Measurements from ENCODE around the gene NDUFV1.

NDUFV1 gene

DNA sequence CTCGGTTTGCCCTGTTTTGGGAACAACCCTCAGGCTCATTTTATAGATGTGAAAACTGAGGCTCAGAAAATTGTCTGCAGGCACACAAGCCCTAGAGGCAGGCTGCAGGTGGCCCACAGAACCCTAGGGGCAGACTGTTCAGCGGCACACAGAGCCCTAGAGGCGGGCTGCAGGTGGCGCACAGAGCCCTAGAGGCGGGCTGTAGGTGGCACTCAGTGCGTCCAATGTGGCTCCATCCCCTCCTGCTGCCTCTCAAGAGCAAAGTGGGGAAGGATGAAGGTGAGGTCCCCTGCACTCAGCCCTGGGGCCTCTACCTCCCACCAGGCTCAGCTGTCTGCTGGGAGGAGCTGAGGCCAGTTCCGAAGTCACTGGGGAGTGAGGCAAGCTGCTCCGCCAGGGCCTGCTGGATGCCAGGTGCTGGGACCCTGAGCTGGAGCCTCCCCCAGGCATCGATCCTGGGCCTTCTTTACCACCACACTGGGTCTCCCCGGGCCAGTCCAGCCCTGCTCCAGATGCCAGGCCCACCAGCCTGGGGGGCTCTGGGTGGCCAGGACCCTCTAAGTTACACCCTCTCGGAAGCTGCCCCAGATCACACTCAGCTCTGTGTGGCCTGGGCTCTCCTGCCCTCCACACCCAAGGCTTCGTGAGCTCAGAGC is 41.5 kb downstream of the NDUFV1 start:
- peak overlapping the region; percentile 91 for H3K4me2 ChIP-seq (ENCODE audit: low read length)

DNA sequence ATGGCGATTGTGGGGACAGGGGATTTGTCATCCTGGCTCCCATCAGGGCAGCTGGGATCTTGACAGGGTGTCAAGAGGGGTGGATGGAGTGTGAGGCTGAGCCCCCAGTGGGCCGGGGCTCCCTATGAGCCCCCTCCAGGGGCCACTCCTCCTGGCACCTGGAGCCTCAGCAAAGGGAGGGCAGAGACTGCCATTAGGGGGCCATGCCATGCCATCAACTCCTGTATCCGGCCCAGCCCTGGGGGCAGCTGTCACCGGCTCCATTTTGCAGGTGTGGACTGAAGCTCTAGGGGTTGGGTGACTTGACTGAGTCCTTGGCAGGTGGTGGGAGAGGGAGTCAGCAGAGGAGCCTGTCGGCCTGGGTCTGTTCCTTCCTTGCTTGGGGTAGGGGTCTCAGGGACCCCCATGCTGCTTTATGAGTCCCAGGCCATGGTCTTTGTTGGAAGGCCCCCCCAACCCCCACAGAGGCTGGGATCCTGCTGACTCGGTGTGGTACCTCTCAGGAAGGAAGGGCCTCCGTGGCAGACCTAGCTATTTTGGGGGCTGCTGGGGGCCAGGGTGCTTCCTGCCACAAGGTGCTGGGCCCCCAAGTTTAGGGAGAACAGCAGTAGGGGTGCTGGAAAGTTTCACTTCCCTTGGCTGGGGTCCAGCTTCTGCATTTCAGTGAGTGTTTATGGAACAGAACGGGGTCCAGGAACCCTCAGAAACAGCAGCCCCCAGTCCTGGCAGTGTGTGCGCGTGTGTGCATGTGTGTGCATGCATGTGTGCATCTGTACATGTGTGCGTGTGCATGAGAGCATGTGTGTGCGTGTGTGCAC is 42.3 kb downstream of the NDUFV1 start:
- no peaks in the 10 kb centered on the region for H4K20me1 ChIP-seq (ENCODE audit: control insufficient read depth, insufficient read depth, low read depth, low read length)
- peaks cover 7% of the 10 kb centered on the region; the same call in 1 of the 2 replicates for H3K9me3 ChIP-seq (ENCODE audit: control insufficient read depth, insufficient read depth, low read length)
- H3K27ac ChIP-seq (ENCODE audit: low read depth, low read length): peak overlapping the region; percentile 99
- no peak for TF ChIP-seq EZH2phosphoT487 (IDR thresholded peaks at IDR 0.05; ENCODE audit: borderline replicate concordance, low read length)
- no peak for TF ChIP-seq CTCF (IDR thresholded peaks at IDR 0.05; ENCODE audit: low read depth, low read length, poor library complexity, severe bottlenecking)
- H3K27me3 ChIP-seq (ENCODE audit: control insufficient read depth, low read length): no peaks in the 10 kb centered on the region
- H3K4me1 ChIP-seq (ENCODE audit: control insufficient read depth, low read length): peaks cover 89% of the 10 kb centered on the region
- no peaks in the 10 kb centered on the region for H3K9me2 ChIP-seq (replicated peaks; ENCODE audit: control insufficient read depth, low read length)
- peak overlapping the region; percentile 86 for H3K4me3 ChIP-seq (ENCODE audit: low read length)
- H3K79me2 ChIP-seq (ENCODE audit: control insufficient read depth, low read length): peaks cover 6% of the 10 kb centered on the region; the same call in 1 of the 2 replicates
- peak overlapping the region; percentile 91 for H3K4me2 ChIP-seq (ENCODE audit: low read length)
- peaks cover 12% of the 10 kb centered on the region for H3K36me3 ChIP-seq (ENCODE audit: control insufficient read depth, low read length)
- H3F3A ChIP-seq (ENCODE audit: control insufficient read depth, insufficient read depth): peaks cover 55% of the 10 kb centered on the region

More for the DNA sequence above, 41.5 kb downstream of the NDUFV1 start:
- H4K20me1 ChIP-seq (ENCODE audit: control insufficient read depth, insufficient read depth, low read depth, low read length): no peaks in the 10 kb centered on the region
- peaks cover 7% of the 10 kb centered on the region; the same call in 1 of the 2 replicates for H3K9me3 ChIP-seq (ENCODE audit: control insufficient read depth, insufficient read depth, low read length)
- no peaks in the 10 kb centered on the region for H3K27me3 ChIP-seq (ENCODE audit: control insufficient read depth, low read length)
- peak overlapping the region; percentile 86 for H3K4me3 ChIP-seq (ENCODE audit: low read length)
- no peaks in the 10 kb centered on the region for H3K9me2 ChIP-seq (replicated peaks; ENCODE audit: control insufficient read depth, low read length)
- peaks cover 6% of the 10 kb centered on the region; the same call in 1 of the 2 replicates for H3K79me2 ChIP-seq (ENCODE audit: control insufficient read depth, low read length)
- peaks cover 12% of the 10 kb centered on the region for H3K36me3 ChIP-seq (ENCODE audit: control insufficient read depth, low read length)
- peak overlapping the region; percentile 99 for H3K27ac ChIP-seq (ENCODE audit: low read depth, low read length)
- peaks cover 55% of the 10 kb centered on the region for H3F3A ChIP-seq (ENCODE audit: control insufficient read depth, insufficient read depth)
- peaks cover 90% of the 10 kb centered on the region for H3K4me1 ChIP-seq (ENCODE audit: control insufficient read depth, low read length)
- TF ChIP-seq CTCF (IDR thresholded peaks at IDR 0.05; ENCODE audit: low read depth, low read length, poor library complexity, severe bottlenecking): peak; percentile 90
- no peak for TF ChIP-seq EZH2phosphoT487 (IDR thresholded peaks at IDR 0.05; ENCODE audit: borderline replicate concordance, low read length)

- Histone ChIP-seq H3K9me2 (replicated peaks; ENCODE audit: control insufficient read depth, low read length) (no peaks in the 10 kb centered on the region), H3K36me3 (ENCODE audit: control insufficient read depth, low read length) (peaks cover 12% of the 10 kb centered on the region), H3F3A (ENCODE audit: control insufficient read depth, insufficient read depth) (peaks cover 55% of the 10 kb centered on the region), H4K20me1 (ENCODE audit: control insufficient read depth, insufficient read depth, low read depth, low read length) (no peaks in the 10 kb centered on the region), H3K4me3 (ENCODE audit: low read length) (peak overlapping the region; percentile 86), H3K9me3 (ENCODE audit: control insufficient read depth, insufficient read depth, low read length) (peaks cover 13% of the 10 kb centered on the region; the same call in 1 of the 2 replicates), H3K27ac (ENCODE audit: low read depth, low read length) (peak overlapping the region; percentile 99), H3K79me2 (ENCODE audit: control insufficient read depth, low read length) (peaks cover under 1% of the 10 kb centered on the region; the same call in 1 of the 2 replicates), H3K27me3 (ENCODE audit: control insufficient read depth, low read length) (no peaks in the 10 kb centered on the region), H3K4me2 (ENCODE audit: low read length) (peak overlapping the region; percentile 91), H3K4me1 (ENCODE audit: control insufficient read depth, low read length) (peaks cover 81% of the 10 kb centered on the region)
- TF ChIP-seq CTCF (IDR thresholded peaks at IDR 0.05; ENCODE audit: low read depth, low read length, poor library complexity, severe bottlenecking) (no peak), EZH2phosphoT487 (IDR thresholded peaks at IDR 0.05; ENCODE audit: borderline replicate concordance, low read length) (no peak)
These were observed 43.1 kb downstream of the NDUFV1 start for GRCh38 chr11:67649634-67650510.
